KOPT-K1 (cell line): ENCODE measurements around the gene CLSTN2.

ENCODE experiments used
- H3K27ac ChIP-seq: fragments of 200-600 bp; sonication (generic); 2 replicates; pipeline ENCODE4 v1.5.1; 2016; ENCODE audit warnings: antibody characterized with exemption, mild to moderate bottlenecking, low read depth, low read length; ENCODE audit not compliant: poor library complexity, severe bottlenecking
- H3K36me3 ChIP-seq: fragments of 200-600 bp; sonication (generic); 2 replicates; pipeline ENCODE4 v1.5.1; 2017; ENCODE audit warnings: antibody characterized with exemption, mild to moderate bottlenecking, low read length, moderate library complexity; ENCODE audit not compliant: insufficient read depth
- H3K9me3 ChIP-seq: fragments of 200-600 bp; sonication (generic); 2 replicates; pipeline ENCODE4 v1.5.1; 2017; ENCODE audit warnings: antibody characterized with exemption, low read length, mild to moderate bottlenecking; ENCODE audit not compliant: insufficient read depth, poor library complexity, severe bottlenecking

The CLSTN2 gene

DNA sequence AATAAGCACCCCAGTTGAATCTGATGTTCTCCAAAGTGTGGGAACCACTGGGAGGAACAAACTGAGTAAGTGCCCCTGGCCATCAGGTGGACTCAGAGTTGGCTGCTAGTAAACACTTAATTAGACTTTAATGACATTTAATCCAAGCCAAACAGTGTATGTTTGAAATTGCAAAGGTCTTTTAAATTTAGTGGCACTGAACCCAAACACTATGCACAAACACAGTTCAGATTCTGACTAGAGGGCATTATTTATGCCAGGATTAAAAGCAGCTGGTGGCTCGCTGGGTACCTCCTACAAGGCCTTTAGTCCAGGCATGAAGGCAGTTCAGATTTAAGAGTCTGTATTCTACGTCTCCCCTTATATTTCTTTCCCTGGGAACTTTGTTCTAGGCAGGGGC lies 264.8 kb downstream of the CLSTN2 start:
- no peaks in the 10 kb centered on the region for H3K9me3 ChIP-seq

DNA sequence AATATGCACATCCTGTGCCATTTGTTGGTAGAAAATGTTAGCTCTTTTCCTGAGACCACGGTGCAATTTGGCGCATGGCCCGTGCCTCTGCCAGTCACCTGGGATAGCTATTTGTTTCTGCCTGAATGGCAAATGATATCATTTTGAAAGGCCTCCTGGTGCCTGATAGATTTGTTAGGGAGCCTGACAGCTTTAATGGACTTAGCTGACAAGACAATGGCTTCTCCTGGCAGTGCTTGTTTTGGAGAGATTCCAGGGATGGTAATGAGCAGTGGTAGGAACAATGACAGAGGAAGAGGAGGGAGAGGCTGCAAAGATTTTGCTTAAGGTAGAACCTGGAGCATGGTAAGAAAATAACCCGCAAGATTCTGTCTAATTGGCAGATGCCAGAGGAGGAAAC lies 268.5 kb downstream of the CLSTN2 start:
- Histone ChIP-seq H3K27ac (no peak overlapping the region), H3K36me3 (no peaks in the 10 kb centered on the region), H3K9me3 (no peaks in the 10 kb centered on the region)

More for the DNA sequence above, 264.8 kb downstream of the CLSTN2 start:
- Histone ChIP-seq H3K27ac (no peak overlapping the region), H3K36me3 (no peaks in the 10 kb centered on the region)

DNA sequence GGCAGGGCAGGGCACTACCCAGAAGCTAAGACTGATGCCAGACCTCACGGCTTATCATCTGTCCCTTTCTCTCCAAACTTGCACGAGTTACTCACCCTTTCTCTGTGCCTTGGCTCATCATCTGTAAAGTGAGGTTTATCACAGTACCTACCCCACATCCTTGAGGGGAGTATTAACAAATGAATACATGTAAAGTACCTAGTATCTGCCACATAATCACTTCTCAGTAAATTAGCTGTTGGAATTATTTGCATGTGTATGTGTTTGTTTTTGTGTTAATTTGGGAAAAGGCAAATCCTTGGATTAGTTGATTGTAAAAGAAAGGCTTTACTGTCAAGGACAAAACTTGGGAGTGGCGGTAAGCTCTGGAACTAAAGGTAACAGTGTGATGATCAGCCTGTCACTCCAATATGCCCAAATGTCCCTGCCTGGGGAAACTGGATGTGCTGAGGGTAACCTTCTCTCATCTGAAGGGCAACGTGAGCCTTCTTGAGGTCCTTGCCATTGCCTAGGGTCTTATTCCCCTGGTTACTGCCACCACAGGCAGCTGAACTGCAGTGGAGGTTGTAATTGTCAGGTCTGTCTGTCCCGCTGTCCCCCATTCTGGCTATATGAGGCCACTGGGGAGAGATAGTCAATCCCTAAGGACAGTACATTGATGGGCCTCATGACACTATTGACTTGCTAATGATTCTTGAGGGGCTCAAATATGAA lies 269.4 kb downstream of the CLSTN2 start:
- no peaks in the 10 kb centered on the region for H3K9me3 ChIP-seq
- no peak overlapping the region for H3K27ac ChIP-seq
- no peaks in the 10 kb centered on the region for H3K36me3 ChIP-seq

DNA sequence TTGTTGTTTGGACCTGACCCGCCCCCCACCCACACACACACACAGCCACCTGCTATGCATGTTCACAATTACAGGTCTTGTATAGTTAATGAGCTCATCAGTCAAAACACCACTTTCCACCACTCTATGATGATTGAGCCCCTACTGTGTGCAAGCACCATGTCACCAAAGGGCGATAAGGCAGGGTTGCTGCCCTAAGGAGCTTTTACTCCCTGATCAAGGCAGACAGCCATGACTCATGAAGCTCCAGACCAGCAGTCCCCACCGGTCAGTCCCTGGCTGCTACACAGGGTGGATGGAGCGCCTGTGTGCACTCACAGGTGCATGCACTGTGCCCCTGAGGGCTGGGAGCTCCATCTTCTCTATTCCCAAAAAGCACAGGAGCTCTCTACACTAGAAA lies 270.6 kb downstream of the CLSTN2 start:
- H3K36me3 ChIP-seq = no peaks in the 10 kb centered on the region
- H3K9me3 ChIP-seq = no peaks in the 10 kb centered on the region
- no peak overlapping the region for H3K27ac ChIP-seq

DNA sequence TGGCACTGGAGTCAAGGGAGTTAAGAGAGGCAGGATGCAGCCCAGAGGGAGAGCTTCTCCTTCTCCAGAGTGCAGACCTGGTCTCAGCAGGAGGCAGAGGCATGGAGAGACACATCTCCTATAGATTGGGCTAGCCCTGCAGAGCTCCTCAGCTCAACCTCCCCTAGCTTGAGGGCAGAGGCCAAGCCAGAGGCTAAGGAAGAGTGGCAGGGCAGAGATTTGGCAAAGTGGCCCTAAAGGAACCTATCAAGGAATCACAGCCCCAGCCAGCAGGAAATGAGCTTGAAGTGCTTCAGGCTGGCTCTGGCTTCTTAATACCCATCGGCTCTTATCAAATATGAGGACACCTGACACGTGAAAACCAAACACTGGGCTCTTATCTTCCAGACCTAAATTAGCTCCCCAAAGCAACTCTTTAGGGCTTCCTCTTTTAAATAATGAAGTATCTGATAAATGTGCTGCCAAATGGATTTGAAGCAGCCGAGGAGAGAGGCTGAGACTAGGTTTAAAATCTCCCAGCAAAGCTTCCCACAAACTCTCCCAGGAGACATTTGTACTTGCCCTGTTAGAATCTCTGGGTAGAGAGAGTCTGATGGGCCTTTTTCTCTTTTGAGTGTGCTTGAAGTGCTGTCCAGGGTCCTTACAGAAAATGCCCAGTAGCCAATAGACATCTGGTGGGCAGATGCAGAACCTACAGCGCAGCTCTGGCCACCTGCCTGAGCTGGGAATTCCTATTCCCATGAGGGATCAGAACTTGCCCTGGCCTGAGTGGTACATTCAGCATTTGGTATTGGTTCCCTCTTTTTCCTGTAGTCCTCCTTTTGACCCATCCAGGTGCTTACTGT lies 271.4 kb downstream of the CLSTN2 start:
- no peak overlapping the region for H3K27ac ChIP-seq
- no peaks in the 10 kb centered on the region for H3K36me3 ChIP-seq
- H3K9me3 ChIP-seq = no peaks in the 10 kb centered on the region

DNA sequence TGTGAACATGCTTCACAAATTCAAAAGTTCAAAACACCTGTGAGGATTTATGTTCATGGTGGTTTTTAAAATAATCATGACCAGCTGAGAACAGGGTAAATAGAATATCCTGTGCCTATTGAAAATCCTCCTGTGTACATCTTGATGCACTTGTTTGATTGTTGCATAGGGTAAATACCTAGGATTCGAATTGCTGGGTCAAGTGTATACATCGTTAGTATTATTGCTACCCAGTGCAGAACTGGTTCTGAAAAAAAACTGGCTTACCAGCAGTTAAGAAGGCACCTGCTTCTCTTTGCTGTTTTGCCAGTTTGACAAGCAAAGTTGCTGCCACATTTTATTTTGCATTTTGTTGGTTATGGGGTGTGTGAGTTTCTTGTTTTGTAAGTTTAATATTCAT lies 272.6 kb downstream of the CLSTN2 start:
- H3K9me3 ChIP-seq = no peaks in the 10 kb centered on the region
- H3K36me3 ChIP-seq = no peaks in the 10 kb centered on the region
- H3K27ac ChIP-seq = no peak overlapping the region

DNA sequence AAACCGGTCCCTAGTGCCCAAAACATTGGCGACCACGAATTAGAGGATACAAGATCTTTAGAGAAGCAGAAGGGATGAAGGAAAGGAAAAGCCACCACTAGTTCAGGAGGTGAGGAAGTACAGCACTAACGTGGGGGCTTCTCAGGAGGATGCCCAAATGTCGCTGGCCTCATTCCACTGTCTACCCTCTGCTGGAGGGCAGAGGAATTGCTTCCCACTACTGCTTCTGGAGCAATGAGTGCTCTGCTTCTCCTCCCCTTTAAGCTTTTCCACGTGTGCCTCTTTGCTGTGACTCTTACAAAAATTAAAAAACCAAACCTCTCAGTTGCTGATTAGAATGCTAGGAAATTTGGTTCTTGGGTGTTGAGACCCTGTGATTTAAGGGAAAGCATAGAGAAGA lies 281.3 kb downstream of the CLSTN2 start:
- no peak overlapping the region for H3K27ac ChIP-seq
- H3K36me3 ChIP-seq = no peaks in the 10 kb centered on the region
- no peaks in the 10 kb centered on the region for H3K9me3 ChIP-seq

DNA sequence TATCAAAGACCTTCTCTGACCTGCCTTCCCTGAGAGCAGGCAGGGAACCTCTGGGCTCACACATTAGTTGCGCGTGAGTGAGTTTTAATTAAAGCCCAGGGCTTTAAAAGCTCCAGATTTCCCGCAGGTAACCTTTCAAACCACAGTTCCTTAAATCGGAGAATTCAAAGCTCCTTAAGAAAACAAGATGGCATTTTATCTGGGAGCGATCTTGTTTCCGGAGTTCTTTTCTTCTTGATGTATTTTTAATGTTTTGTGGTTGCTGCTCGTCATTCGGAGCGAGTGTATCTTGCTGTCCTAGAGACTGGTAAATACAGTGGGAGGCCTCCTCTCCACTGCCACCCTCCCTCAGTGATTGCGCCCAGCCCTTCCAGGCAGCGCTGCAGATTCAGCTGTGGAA lies 284.3 kb downstream of the CLSTN2 start:
- H3K36me3 ChIP-seq = no peaks in the 10 kb centered on the region
- no peaks in the 10 kb centered on the region for H3K9me3 ChIP-seq
- no peak overlapping the region for H3K27ac ChIP-seq

DNA sequence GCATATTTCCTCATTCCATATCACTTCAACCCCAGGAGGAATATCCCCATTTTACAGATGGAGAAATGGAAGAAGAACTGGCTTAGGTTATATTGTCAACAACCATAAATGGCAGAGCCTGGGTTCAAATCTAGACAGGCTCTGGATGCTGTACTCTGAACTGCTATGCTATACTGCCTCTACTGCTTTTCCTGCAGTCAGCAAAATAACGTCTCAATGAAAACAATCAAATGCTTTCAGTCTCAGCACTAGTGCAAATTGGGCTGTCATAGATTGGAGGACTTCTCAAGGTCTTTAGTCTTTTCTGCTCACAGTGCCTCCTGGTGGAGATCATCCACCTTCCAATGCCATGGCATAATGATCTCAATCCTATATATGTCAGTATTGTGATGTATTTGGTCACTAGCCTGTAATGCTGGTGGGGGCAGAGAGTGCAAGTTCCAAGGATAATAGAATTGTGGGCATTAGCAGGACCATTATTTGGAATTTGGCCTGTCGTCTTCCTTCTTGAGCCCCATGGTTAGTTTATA lies 285.0 kb downstream of the CLSTN2 start:
- H3K9me3 ChIP-seq = no peaks in the 10 kb centered on the region
- no peak overlapping the region for H3K27ac ChIP-seq

DNA sequence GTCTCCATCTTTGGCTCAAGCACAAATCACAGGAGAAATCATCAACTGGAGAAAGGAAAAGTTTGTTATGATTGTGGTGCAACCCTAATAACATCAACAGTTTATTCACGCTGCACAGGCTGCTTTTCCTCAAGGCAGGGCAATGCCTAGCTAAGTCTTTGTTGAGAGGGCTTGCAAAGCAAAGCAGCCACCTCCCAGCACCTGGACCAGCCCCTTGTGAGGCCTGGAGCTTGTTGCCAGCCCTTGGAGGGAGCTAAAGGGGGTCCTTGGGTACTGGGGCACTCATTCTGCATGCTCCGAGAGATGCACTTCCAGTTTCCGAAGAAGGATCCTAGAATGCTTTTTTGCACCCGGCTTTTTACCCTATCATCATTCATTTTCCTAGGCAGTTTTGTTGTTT lies 288.2 kb downstream of the CLSTN2 start:
- H3K27ac ChIP-seq = no peak overlapping the region
- no peaks in the 10 kb centered on the region for H3K36me3 ChIP-seq
- no peaks in the 10 kb centered on the region for H3K9me3 ChIP-seq

More for the DNA sequence above, 285.0 kb downstream of the CLSTN2 start:
- no peaks in the 10 kb centered on the region for H3K36me3 ChIP-seq

DNA sequence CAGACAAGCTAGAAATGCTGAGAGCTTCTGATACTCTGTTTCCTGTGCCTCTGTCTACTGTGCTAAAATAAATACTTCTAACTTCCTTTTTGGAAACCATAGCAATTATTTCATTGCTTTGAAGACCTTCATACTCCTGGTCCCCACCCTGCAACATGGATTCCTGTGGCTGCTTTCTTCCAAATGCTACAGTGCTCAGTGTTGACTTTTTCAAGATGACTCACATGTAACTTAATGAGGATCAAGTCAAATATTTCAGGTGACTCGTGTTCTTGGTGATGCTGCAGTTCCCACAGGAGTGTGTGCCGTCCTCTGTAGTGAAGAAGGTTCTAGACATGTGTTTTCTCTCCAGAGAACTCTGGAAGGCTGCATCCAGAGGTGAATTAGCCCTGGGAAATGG lies 288.6 kb downstream of the CLSTN2 start:
- H3K9me3 ChIP-seq = no peaks in the 10 kb centered on the region
- H3K27ac ChIP-seq = no peak overlapping the region
- no peaks in the 10 kb centered on the region for H3K36me3 ChIP-seq

DNA sequence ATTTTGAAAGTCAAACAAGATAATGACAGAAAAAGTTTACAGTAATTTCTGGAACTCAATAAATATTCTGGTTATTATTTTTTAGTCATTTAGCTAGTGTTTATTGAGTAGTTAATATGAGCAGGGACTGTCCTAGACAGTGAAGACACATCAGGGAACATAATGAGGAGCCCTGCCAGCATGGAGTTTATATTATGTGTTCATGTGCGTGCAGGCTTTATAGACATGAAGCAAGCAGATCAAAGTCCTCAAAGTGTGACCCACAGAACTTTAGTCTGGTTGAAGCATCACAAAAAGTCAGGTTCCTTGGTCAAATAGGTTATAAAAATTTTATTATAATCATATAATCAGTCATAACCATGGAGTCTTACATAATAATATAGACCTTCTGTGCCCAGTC lies 289.3 kb downstream of the CLSTN2 start:
- Histone ChIP-seq H3K27ac (no peak overlapping the region), H3K9me3 (peaks cover 3% of the 10 kb centered on the region), H3K36me3 (no peaks in the 10 kb centered on the region)

DNA sequence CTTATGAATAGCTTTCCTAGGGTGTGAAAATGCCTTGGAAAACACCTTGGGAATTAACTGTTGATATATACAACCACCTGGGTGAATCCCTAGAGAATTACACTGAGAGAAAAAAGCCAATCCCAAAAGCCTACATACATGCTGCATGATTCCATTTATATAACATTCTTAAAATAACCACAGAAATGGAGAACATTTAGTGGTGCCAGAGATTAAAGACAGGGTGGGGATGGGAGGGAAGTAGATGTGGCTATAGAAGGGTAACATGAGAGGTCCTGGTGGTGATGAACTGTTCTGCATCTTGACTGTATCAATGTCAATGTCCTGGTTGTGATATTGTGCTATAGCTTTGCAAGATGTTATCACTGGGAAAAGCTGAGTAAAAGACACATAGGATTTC lies 291.0 kb downstream of the CLSTN2 start:
- H3K36me3 ChIP-seq = no peaks in the 10 kb centered on the region
- no peak overlapping the region for H3K27ac ChIP-seq
- peaks cover 3% of the 10 kb centered on the region for H3K9me3 ChIP-seq

DNA sequence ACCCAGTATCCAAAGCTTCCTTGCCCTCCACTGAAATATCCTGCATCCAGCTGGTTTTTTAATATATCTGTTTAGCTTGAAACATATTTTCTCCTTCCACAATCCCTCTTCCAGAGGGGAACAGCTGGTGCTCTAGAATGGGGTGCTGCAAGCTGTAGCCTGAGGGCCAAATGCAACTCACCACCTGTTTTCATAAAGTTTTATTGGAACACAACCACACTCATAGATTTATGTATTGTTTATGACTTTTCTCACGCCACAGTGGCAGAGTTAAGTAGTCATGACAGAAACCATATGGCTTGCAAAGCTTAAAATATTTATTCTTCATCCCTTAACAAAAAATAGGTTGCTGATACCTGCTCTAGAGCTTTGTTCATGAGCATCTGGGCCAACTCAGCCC lies 298.7 kb downstream of the CLSTN2 start:
- Histone ChIP-seq H3K36me3 (no peaks in the 10 kb centered on the region), H3K27ac (no peak overlapping the region), H3K9me3 (peaks cover 3% of the 10 kb centered on the region)

DNA sequence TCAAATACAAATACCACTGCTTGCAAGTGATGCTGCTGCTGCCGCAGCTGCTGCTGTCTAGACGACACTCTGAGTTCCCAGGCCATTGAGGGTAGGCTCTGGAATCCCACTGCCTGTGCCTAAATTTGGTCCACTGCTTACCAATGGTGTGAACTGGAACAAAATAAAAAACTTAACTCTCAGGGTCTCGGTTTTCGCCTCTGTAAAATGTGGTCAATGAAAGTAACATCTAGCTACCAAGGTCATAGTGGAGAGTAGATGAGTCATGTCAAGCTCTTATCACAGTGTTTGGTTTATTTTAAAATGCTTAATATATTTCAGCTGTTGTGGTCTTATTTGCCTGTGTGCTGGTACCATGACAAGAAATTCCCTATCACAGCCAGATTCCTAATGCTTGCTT lies 299.3 kb downstream of the CLSTN2 start:
- H3K27ac ChIP-seq = no peak overlapping the region

More for the DNA sequence above, 299.3 kb downstream of the CLSTN2 start:
- Histone ChIP-seq H3K36me3 (no peaks in the 10 kb centered on the region), H3K9me3 (no peaks in the 10 kb centered on the region)
